CD4-positive, alpha-beta T cell treated with Interleukin-17A for 4 hours (primary cell): ENCODE results near the gene SIL1.
A peak's percentile ranks its signal among the peaks of the same experiment; 100 is the strongest.
"Not testable (repeated sequence)": the region's sequence is repeated elsewhere in the genome, so short reads cannot be mapped to it uniquely, and the experiment has no call there.

ENCODE experiments used
- DNase-seq: peaks from one replicate; pipeline ENCODE4 v3.0.0-alpha.2; 2020; ENCODE audit warnings: mixed read lengths

The SIL1 gene

DNA sequence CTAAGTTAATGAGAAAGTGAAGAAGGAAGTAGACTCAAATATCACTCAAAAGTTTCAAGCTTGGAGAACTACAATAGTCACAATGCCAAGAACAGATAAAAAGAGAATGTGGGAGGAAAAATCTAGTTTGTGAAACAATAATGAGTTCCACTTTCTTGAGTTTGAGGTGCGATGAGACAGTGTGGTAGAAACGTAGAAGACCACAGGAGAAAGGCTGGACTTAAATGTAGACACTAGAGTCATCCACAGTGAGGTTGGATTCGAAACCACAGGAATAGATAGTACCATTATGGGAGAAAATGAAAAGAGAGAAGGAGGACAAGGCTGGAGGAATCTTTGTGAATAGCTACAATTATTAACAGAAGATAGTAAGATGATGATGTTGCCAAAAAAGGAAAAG, 182.0 kb downstream of the SIL1 start:
- DNase-seq = no peak

DNA sequence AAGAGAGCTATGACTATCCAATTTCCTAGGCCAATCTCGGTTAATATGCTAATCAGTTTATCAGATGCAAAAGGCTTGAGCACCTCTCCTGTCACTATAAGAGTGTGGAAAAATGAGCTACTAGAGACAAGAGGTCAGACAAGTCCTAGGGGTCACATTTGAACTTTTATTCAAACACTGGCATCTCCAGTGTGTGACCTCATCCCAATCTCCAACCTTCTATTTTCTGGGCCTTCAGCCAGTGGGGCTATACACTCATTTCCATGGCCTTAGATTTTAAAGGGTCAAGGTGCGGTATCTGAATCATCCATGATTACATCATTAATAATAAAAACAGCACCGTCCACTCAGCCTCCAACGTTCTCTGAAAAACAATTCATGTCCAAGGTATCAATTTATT, 183.4 kb downstream of the SIL1 start:
- DNase-seq = no peak

DNA sequence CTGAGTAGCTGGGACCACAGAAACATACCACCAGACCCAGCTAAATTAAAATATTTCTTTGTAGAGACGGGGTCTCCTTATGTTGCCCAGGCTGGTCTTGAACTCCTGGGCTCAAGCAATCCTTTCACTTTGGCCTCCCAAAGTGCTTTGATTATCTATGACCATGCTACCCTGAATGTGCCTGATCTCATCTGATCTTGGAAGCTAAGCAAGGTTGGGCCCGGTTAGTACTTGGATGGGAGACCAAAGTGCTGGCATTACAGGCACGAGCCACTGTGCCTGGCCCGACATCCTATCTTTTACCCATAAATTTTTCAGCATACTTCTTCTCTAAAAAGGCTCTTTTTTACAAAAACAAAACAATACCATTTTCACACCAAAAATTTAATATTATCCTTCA, 186.0 kb downstream of the SIL1 start:
- DNase-seq = no peak

DNA sequence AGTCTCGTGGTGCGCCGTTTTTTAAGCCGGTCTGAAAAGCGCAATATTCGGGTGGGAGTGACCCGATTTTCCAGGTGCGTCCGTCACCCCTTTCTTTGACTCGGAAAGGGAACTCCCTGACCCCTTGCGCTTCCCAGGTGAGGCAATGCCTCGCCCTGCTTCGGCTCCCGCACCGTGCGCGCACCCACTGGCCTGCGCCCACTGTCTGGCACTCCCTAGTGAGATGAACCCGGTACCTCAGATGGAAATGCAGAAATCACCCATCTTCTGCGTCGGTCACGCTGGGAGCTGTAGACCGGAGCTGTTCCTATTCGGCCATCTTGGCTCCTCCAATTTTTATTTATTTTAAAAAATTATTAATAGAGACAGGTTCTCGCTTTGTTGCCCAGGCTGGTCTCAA, 187.0 kb downstream of the SIL1 start:
- DNase-seq = not testable (repeated sequence)

DNA sequence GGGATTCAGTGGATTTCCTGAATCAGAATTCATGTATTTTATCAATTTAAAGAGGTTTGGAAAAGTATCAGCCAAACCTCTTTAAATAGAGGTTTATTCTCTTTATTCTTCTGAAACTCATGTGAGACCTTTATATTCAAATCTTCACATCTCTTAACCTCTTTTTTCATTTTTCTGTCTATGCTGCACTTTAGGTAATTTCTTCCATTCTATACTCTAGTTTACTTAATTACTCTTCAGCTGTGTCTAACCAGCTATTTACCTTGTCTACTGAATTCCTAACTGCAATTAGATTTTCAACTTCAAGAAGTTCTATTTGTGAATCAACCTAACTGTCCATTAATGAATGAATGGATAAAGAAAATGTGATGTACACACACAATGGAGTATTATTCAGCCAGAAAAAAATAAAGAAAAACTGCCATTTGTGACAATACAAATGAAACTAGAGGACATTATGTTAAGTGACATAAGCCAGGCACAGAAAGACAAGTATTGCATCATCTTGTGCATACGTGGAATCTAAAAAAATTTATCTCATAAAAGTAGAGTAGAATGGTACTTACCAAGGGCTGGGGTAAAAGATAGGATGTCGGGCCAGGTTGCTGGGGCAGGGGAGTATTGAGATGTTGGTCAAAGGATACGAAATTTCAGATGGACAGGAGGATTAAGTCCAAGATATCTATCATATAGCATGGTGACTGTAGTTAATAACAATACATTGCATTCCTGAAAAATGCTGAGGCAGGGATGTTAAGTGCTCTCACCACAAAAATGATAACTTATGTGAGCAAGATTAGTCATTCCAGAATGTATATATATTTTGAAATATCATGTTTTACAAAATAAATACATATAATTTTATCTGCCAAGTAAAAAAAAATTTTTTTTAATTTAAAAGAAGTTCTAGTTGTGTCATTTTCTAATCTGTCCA, 193.5 kb downstream of the SIL1 start:
- DNase-seq = no peak

DNA sequence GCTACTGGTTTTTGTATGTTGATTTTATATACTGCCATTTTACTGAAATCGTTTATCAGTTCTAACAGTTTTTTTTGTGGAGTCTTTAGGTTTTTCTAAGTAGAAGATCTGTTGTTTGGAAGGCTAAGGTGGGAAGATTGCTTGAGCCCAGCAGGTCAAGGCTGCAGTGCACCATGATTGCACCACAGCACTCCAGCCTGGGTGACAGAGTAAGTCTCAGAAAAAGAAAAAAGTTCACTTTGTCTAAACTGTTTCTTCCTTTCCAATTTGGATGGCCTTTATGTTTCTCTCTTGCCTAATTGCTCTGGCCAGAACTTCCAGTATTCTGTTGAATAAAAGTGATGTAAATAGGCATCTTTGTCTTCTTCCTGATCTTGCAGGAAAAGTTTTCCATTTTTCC, 198.5 kb downstream of the SIL1 start:
- no peak for DNase-seq

DNA sequence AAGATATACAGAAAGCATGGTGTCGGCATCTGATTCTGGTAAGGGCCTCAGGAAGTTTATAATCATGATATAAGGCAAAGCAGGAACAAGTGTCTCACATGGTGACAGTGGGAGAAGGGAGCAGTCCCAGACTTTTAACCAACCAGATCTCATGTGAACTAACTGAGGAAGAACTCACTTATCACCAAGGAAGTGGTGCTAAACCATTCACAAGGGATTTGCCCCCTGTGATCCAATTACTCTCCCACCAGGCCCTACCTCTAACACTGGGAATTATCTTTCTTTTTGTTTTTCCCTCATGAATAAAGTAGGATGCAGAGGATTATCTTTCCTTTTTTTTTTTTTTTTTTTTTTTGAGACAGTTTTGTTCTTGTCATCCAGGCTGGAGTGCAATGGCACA, 199.6 kb downstream of the SIL1 start:
- DNase-seq = no peak

DNA sequence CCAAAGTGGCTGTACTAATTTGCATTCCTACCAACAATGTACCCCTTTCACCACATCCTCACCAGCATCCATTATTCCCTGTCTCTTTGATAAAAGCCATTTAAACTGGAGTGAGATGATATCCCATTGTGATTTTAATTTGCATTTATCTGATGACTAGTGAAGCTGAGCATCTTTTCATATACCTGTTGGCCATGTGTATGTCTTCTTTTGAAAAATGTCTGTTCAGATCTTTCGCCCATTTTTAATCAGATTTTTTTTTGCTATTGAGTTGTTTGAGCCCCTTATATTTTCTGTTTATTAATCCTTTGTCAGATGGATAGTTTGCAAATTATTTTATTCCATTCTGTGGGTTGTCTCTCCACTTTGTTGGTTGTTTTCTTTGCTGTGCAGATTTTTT, 202.0 kb downstream of the SIL1 start:
- DNase-seq = no peak

DNA sequence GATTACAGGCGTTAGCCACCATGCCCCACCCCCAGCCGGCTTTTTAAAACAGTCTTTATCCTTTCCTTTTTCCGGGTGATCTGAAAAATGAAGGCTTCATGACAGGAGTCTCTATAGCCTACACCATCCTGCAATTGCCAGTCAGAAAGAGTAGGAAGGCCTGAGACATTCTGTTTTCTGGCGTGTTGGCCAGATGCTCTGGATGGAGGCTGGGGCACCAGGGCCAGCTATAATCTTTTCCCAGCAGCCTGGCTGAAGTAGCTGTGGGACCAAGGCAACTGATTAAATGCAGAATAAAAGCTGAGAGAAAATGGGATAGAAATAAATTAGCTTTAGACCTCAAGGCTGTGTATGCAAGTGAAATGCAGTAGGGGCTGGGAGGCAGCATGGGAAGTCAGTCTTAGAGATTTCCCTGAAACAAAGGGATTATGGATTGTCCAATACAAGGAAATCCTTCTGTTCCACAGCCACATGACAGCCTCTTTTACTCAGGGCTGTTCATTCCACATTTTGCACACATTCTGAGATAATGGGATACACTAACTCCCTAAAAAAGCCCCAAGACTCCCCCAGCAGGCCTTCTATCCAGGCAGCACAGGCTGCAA, 207.1 kb downstream of the SIL1 start:
- no peak for DNase-seq

DNA sequence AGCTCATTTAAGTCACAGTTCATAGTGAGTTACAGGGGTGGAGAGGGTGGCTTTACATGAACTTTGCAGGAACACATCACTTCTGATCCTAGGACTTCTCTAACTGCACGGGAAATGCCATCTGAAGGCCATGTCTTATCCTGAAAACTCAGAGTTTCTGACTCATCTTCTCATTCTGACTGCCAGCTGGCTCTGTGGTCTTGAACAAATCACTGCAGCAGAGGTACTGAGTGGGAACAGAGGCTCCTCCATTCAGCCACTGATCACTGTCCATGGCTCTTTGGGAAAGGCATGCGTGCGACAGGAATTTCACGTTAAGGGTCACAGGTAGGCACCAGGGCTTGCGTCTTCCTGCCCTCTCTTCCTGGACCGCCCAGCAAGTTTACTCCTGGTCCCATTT, 208.4 kb downstream of the SIL1 start:
- DNase-seq = no peak

DNA sequence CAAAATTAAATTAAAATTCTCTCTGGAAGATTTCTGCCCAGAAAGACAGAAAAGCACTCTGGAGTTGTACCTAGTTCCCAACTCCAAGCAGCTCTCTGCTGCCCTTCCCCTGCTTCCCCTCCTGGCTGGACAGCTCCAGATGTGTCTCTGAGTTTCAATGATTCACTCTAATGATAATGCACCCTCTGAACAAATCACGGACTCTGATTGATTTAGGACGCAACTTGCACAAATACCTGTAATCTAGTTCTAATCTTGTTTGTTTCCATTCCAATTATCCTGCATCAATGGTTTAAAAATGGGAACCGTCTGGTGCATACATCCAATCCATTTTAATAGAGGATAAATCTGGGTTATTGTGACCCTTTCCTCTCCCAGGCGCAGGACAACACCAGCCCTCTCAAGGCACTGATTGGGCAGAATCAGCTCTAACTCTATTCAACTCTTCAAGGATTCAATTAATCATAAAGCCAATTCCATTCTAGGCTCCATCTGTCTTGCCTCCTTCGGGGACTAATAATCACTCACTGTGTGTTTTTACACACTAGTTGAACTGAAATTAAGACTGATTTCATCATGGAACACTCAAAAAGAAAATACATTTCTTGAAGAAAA, 211.9 kb downstream of the SIL1 start:
- DNase-seq = no peak

DNA sequence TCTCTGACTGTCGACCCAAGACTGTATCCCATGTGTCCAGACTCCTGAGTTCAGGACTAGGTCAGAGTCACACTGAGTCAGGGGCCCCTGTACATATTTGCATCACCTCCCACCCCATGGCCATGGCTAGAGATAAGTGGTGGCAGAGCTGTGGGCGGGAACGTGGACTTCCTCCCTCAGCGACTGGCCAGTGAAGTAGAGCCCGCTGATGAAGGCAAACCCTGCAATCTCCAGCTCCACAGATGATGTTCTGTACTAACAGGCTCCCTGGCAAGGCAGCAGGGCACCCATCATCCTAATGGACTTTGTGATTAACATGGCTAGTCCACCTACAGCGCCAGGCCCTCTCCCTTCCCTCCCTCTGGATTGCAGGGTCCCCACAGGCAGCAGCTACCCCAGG, 212.5 kb downstream of the SIL1 start:
- DNase-seq = no peak

DNA sequence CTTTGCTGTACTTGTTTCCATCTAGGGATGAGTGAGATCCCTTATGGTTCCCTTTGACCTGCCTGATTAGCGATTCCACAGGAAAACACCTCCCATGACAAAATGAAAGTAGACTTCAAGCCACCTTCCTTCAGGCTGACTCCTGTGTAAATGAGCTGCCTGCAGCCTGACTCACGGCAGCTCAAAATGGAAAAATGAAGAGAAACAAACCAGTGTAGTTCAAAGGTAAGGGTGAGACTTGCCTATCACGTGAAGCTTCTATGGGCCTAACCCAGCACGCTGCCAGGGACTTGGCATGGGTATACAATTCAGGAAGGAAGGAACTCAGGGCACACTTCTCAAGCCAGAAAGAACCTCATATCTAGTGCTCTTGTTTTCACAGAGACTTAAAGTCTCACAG, 212.9 kb downstream of the SIL1 start:
- DNase-seq = no peak

DNA sequence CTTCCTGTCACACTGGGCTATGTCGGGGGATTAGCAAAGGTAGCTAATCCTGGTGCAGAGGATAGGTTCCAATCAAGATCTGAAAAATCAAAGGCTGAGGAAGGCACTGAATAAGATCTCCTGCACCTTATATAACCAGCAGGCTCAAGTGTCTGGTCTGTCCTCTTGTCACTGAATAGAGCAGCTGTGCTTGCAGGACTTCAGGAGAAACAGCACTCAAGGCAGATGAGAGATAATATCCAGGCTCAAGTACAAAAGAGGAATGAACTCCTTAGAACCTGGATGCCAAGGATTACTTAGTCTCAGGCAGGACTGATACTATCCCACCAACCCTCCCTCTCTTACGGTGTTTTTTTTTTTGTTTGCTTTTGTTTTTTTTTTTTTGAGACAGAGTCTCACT, 214.2 kb downstream of the SIL1 start:
- no peak for DNase-seq

DNA sequence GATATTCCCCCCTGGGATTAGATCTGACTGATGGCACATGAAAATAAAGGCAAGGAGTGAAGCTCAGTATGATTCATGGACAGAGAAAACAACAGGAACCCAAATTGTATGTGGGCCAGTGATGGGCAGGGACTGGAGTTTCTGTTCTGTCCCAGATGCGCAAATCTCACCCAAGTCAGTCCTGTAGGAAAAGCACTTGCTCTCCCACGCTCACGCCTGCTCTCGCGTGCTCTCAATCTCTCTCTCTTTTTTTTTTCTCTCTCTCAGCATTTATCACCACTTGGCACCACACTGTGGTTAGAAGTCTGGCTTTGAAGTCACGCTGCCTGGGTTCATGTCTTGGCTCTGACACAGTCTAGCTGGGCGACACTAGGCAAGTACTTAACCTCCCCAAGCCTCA, 216.6 kb downstream of the SIL1 start:
- DNase-seq = peak; percentile 28

DNA sequence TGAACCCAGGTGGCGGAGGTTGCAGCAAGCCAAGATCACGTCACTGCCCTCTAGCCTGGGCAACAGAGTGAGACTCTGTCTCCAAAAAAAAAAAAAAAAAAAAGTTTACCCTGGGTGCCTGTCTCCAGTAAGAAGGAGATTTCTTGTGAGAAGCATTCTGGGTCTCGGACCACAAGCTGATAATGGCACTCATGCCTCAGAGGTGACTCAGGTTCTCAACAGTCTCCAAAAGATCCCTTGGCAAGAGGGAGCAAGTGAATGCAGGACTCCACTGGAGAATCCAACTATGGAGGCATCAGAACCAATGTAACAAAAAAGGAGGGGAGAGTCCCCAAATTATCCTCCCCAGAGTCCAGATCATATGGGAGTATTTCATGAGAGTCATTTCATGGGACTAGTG, 217.0 kb downstream of the SIL1 start:
- DNase-seq = no peak

DNA sequence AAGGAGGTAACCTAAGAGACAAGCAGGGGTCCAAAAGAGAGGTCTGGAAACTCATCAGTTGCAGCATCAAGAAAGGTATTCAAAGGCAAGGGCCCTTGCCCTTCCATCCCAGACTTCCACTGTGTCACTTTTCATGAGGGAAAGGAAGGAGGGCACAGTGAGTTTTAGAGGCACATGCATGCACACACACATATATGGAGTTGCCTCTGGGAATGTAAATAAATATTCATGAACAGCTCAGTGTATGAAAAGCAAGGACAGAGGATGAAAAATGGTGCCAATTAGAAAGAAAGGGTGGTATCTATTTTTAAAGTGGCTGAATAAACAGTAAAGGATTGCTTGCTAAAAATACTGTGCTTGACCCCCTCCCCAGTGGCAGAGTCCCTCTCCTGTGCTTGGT, 217.7 kb downstream of the SIL1 start:
- no peak for DNase-seq

DNA sequence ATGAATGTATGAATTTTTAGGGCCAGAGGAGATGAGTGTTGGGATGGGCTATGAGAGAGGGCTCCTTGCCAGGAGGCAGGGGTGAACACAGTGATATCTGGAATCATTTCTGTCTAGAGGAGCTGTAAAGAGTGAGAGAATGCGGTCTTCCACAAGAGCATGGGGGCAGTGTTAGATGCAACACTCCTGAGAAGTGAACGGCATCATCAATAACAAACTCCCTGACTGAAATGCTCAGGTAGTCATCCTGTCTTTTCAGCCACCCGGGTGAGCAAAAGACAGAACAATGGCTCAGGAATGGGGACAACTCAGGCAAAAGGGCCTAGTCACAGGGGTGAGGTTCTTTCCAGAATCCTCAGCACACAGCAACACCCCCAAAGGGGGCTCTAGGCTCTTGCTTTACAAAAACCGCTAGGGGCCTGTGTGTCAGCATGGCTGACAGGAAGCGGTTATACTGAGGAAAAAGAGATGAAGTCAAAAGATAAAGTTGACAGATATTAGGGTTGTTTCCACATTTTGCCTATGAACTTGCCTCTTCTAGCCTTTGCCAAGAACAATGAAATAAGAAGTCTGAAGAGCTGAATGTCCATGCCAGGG, 218.4 kb downstream of the SIL1 start:
- DNase-seq = peak; percentile 5

DNA sequence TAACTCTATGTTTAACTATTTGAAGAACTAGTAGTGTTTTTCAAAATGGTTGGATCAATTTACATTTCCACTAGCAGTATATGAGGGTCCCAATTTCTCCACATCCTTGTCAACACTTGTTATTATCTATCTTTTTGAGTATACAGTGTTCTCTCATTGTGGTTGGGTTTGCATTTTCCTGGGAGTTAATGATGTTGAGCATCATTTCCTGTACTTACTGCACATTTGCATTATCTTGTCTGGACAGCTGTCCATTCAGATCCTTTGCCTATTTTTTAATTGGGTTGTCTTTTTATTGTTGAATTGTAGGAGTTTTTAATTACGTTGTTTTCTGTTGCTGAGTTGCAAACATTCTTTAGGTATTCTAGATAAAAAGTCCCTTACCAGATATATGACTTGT, 219.6 kb downstream of the SIL1 start:
- no peak for DNase-seq

DNA sequence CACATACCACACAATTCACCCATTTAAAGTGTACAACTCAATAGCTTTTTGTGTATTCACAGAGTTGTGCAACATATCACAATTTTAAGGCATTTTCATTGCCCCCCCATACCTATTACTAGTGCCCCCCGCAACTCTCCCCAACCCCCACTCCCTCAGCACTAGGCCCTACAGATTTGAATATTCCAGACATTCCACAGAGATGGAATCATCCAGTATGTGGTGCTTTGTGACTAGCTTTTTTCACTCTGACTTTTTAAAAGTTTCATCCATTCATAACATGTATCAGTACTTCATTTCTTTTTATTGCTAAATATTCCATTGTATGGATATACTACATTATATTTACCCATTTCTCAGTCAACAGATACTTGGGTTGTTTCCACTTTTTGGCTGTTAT, 220.1 kb downstream of the SIL1 start:
- DNase-seq = no peak

DNA sequence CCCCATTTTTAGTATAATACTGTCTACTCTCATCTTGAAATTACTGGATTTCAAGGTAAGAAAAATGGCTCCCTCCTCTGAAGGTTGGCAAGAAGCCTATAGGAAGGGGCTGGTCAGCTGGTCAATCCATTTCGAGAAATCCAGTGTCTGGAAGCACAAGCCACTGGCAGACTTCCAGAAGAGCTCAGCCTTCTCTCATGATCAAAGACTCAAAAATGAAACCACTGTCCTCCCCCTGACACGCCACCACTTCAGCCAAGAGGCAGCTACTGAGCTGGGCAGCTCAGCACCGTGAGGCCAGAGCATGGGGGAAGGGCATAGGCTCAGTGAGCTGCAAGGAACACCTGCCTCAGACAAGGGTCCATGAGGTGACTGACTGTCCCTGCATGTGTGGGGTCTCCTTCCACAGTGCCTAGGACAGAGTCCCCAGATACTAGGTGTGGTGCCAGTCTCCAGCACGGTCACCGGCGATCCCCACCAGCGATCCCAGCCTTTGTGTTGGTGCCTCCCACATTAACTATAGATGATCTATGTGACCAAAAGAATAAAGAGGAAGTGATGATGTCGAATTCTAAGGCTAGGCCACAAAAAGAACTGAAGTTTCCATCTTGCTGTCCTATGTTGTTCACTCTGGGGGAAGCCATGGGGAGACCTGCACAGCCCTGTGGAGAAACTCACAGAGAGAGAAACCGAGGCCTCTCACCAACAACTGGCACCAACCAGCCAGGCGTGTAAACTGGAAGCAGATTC, 222.9 kb downstream of the SIL1 start:
- DNase-seq = no peak

DNA sequence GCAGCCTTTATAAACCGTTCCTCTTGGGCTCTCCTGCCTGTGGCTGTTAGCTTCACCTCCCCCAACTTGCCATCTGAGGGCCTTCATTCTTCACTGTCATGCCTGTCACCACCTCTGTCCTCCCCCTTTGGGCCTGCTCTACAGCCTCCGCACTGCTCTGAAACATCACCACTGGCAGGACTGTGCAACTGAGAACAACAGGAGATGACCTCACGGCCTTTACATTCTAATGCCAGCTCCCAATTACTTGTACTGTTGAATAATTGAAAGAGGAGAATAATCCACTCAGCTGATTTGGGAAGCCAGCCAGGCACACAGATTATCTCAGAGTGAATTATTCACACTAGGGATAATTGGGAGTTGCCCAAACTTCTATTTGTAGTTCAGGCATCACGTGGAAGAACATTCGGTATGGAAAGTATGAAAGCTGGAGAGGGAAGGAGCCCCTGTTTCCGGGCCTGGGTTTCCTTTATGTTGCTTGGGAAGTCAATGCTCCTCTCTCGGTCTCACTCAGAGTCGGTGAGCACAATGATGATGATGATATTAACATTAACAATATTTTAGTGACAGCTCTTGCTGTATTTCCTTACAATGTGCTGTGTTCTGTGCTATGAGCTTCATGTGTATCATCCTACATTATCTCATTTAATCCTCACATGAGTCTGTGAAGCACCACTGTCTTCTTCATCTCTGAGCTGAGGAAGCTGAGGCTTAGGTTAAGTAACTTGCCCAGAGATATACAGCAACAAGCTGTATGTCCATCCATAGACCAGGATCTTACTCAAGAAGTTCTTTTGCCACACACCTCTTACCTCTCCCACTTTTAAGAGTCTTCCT, 223.7 kb downstream of the SIL1 start:
- no peak for DNase-seq
